Esophagus muscularis mucosa (tissue), 3 donors: Measurements from ENCODE around the gene LSM11.

Experiments
- CTCF ChIP-seq, 3 experiments: fragments of 200-600 bp in 2 of 3; fragments of 450-650 bp in 1 of 3; sonication (generic) in 2 of 3; IDR thresholded peaks; one replicate each; pipeline ENCODE4 v1.5.1; 2017 to 2019; ENCODE audit warnings: antibody characterized with exemption in 3 of 3, mild to moderate bottlenecking in 2 of 3, moderate library complexity in 1 of 3
- EP300 ChIP-seq: sonication (generic); formaldehyde crosslinking; IDR thresholded peaks from one replicate; pipeline ENCODE4 v1.6.1; 2017; ENCODE audit warnings: antibody characterized with exemption

DNA sequence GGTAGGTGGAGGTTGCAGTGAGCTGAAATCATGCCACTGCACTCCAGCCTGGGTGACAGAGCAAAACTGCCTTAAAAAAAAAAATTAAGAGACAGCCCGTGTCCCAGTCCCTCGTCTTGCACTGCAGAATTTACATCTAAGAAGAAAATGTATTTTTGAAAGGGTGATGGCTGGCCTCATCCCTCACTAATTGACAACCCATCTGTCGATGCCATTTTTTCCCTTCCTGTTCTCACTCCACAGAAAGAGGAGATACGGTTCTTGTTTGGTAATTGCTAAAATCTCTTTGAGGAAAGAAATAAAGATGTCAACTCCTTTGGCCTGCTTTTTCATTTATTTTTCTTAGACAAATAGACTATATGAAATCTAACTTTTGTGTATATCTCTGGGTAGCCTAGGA is 2.4 kb upstream of the LSM11 start:
- TF ChIP-seq EP300 (no peak), CTCF (IDR thresholded peaks at IDR 0.05) (no peak)
